Neural cell (in vitro differentiated cells): Measurements from ENCODE around the gene NPEPPS.

Source experiments
- EP300 ChIP-seq: fragments of 450-650 bp; conservative IDR thresholded peaks from 2 replicates; pipeline ENCODE4 v1.6.1; 2014; ENCODE audit warnings: antibody characterized with exemption, mild to moderate bottlenecking, moderate library complexity; ENCODE audit not compliant: poor library complexity, severe bottlenecking
- TAF1 ChIP-seq: IDR thresholded peaks from 2 replicates; pipeline ENCODE4 v1.6.1; 2012; ENCODE audit warnings: low read depth
- TF ChIP-seq, protein P1 (sequence below): fragments of 450-650 bp; IDR thresholded peaks from 2 replicates; pipeline ENCODE4 v1.5.1; 2014; ENCODE audit warnings: antibody characterized with exemption, mild to moderate bottlenecking, moderate library complexity; ENCODE audit not compliant: poor library complexity, severe bottlenecking

DNA sequence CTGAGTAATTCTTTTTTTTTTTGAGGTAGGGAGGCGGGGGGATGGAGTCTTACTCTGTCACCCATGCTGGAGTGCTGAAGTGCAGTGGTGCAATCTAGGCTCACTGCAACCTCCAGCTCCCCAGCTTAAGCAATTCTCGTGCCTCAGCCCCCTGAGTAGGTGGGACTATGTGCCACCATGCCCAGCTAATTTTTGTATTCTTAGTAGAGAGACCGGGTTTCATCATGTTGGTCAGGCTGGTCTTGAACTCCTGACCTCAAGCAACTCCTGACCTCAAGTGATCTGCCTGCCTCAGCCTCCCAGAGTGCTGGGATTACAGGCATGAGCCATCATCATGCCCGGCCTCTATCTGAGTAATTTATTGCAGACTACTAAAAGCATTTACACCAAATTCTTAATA is 138.2 kb downstream of the NPEPPS start:
- TF ChIP-seq, protein P1, sequence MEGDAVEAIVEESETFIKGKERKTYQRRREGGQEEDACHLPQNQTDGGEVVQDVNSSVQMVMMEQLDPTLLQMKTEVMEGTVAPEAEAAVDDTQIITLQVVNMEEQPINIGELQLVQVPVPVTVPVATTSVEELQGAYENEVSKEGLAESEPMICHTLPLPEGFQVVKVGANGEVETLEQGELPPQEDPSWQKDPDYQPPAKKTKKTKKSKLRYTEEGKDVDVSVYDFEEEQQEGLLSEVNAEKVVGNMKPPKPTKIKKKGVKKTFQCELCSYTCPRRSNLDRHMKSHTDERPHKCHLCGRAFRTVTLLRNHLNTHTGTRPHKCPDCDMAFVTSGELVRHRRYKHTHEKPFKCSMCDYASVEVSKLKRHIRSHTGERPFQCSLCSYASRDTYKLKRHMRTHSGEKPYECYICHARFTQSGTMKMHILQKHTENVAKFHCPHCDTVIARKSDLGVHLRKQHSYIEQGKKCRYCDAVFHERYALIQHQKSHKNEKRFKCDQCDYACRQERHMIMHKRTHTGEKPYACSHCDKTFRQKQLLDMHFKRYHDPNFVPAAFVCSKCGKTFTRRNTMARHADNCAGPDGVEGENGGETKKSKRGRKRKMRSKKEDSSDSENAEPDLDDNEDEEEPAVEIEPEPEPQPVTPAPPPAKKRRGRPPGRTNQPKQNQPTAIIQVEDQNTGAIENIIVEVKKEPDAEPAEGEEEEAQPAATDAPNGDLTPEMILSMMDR = no peak
- TF ChIP-seq TAF1 (no peak), EP300 (no peak)
